DOHH2 (cell line): ENCODE measurements around the gene UPK1A.

Source experiments
- CTCF ChIP-seq: fragments of 200-600 bp; sonication (generic); IDR thresholded peaks from one replicate; pipeline ENCODE4 v1.5.1; 2014; ENCODE audit warnings: antibody characterized with exemption, mild to moderate bottlenecking, low read depth, low read length; ENCODE audit not compliant: poor library complexity, severe bottlenecking
- EZH2phosphoT487 ChIP-seq: fragments of 200-600 bp; sonication (generic); IDR thresholded peaks from 2 replicates; pipeline ENCODE4 v1.6.1; 2017; ENCODE audit warnings: borderline replicate concordance, mild to moderate bottlenecking, antibody characterized with exemption, low read length, moderate library complexity, mixed read lengths

DNA sequence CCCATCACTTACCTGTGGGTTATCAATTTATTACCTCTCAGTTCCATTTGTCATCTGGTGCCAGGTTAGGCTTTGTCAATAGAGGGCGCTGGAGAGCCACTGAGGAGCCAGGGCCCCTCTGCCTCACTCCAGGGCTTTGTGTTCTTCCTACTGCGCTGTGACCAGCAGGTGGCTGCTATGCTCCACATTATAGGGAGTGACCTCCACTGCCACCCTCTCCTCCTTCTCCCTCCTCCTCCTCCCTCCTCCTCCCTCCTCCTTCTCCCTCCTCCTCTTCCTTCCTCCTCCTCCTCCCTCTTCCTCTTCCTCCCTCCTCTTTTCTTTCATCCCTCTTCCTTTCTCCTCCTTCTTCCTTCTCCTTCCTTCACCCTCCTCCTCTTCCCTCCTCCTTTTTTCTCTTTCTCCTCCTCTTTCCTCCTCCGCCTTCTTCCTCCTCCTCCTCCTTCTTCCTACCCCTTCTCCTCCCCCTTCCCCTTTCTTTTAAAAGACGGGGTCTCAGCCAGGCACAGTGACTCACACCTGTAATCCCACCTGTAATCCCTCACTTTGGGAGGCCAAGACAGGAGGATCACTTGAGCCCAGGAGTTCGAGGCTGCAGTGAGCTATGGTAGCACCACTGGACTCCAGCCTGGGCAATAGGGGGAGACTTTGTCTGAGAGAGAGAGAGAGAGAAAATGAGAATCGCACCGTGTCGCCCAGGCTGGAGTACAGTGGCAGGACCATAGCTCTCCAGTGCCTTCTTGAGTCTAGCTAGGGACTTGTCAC, 27.7 kb downstream of the UPK1A start:
- TF ChIP-seq CTCF (peak; percentile 95), EZH2phosphoT487 (no peak)
